Measurements from ENCODE around the gene NAXE.
A peak's percentile ranks its signal among the peaks of the same experiment; 100 is the strongest.
"Not testable (repeated sequence)": the region's sequence is repeated elsewhere in the genome, so short reads cannot be mapped to it uniquely, and the experiment has no call there.

NAXE gene

GRCh38 chr1:156594190-156594589 is 2.6 kb downstream of the NAXE start:
- DNase-seq = no peak

GRCh38 chr1:156595016-156595415 is 3.4 kb downstream of the NAXE start:
- DNase-seq = no peak

GRCh38 chr1:156596426-156596825 is 4.8 kb downstream of the NAXE start:
- no peak for DNase-seq

- DNase-seq = no peak
These were observed 6.5 kb downstream of the NAXE start for GRCh38 chr1:156598125-156598524.

DNA sequence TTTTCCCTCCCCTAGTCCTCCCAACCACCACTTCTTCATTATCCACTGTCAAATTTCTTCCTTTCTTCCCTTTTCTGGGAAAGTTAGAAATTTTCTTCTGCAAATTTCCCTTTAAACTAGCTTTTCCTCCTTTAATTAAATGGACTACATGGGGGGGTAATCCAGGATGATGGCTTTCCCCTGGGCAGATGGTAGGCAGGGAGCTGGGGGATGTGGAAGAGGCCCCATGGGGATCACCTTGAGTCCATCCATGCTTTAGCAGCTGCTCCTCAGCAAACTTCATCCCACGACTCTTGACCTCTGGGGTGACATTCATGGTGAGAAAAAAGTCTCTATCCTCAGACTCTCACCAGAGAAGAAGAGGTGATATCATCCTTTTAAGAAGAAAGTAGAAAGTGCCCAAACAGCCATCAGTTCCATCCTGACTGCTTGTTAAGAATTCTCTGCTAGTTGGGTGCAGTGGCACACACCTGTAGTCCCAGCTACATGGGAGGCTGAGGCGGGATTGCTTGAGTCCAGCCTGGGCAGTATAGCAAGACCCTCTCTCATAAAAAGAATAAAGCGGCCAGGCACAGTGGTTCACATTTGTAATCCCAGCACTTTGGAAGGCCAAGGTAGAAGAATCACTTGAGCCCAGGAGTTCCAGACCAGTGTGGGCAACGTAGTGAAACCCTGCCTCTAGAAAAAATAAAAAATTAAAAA is 7.3 kb downstream of the NAXE start:
- DNase-seq = no peak

GRCh38 chr1:156599811-156600210 is 8.2 kb downstream of the NAXE start:
- no peak for DNase-seq

DNA sequence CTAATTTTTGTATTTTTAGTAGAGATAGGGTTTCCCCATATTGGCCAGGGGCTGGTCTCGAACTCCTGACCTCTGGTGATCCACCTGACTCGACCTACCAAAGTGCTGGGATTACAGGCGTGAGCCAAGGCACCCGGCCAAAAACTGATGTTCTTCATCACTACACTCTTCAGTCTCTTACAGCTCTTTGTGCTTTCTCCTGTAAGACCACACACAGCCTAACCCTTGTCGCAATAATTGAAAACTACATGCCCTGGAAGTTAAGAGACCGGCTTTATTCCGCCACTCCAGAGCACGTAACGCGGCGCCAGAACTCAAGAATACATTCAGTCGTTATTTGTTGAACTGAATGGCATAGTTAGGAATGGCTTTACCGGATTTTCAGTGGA is 9.2 kb downstream of the NAXE start:
- DNase-seq = no peak

- DNase-seq = peak; percentile 62
These were observed 9.7 kb downstream of the NAXE start, which contains the start of gene GPATCH4 for GRCh38 chr1:156601122-156601830. Gene GPATCH4, minus strand, starts transcription at chr1:156601479.

DNA sequence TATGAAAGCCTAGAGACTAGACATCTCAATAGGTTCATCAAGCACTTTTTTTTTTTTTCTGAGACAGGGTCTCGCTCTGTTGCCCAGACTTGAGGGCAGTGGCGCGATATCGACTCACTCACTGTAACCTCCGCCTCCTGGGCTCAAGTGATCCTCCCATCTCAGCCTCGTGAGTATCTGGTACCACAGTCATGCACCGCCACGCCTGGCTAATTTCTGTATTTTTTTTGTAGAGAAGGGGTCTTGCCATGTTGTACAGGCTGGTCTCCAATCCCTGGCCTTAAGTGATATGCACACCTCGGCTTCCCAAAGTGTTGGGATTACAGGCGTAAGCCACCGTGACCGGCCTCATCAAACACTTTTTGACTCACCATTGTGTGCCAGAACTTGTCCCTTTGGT is 10.3 kb downstream of the NAXE start:
- DNase-seq = no peak

GRCh38 chr1:156602557-156602993 is 11.0 kb downstream of the NAXE start:
- DNase-seq = no peak

DNA sequence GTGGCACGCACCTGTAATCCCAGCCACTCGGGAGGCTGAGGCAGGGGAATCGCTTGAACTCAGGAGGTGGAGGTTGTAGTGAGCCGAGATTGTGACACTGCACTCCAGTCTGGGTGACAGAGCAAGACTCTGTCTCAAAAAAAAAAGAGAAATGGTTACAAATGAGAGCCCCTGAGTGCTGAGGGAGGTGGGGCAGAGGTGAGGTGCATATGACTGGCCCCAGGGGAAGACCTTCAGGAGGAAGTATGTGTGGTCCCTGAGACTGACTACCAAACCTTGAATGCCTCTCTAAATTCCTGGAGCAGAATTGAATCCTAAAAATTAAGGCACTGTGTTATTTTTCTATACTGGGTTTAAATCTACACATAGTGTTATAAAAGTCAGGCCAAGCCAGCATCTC is 15.8 kb downstream of the NAXE start:
- not testable (repeated sequence) for DNase-seq

- peak; percentile 58 for DNase-seq
These were observed 16.6 kb downstream of the NAXE start for GRCh38 chr1:156608036-156608674.

DNA sequence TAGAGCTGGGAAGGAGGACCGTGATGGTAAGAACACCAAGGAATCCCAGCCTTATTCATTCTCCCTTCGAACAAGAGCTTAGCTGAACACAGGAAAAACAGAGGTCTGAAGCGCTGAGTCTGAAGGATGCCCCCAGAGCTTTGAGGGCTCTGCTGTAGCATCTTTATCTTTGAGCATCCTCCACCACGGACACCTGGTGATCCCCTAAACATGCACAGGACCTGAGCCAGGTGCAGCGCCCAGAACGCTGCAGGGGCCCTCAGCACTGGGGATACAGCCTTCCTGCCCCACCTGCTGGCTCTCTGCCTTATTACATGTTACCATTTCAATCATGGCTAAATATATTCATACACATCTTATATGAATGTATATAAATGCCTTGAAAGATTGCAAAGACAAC is 17.4 kb downstream of the NAXE start:
- DNase-seq = peak; percentile 61

DNA sequence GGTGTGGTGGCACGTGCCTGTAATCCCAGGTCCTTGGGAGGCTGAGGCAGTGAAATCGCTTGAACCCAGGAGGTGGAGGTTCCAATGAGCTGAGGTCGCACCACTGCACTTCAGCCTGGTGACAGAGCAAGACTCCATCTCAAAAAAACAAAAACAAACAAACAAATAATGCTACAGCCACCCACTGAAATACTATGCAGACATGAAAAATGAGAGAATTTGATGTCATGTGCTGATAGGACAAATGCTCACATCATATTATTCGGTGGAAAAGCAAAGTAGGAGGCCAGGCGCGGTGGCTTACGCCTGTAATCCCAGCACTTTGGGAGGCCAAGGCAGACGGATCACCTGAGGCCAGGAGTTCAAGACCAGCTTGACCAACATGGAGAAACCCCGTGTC is 18.5 kb downstream of the NAXE start:
- DNase-seq = not testable (repeated sequence)

GRCh38 chr1:156612666-156613065 is 21.1 kb downstream of the NAXE start:
- no peak for DNase-seq

DNA sequence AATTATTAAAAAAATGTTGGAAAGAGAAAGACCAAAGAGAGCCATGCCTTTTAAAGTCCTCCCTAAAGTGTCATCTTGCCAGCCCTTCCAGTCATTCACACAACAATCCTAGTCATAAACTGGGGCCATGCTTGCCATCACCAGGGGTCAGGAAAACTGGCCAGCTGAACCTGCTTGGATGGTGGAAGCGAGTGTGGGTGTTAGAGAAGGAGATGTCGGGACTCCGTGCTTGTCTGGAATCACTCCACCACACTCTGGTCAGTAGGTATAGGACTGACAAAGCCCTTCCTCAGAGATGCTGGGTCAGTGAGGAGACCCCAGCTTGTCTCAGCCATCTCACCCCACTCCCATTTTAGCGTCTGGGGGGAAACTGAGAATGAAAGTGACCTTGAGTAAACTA is 24.4 kb downstream of the NAXE start:
- DNase-seq = no peak

- no peak for DNase-seq
These were observed 24.9 kb downstream of the NAXE start for GRCh38 chr1:156616463-156616862.

DNA sequence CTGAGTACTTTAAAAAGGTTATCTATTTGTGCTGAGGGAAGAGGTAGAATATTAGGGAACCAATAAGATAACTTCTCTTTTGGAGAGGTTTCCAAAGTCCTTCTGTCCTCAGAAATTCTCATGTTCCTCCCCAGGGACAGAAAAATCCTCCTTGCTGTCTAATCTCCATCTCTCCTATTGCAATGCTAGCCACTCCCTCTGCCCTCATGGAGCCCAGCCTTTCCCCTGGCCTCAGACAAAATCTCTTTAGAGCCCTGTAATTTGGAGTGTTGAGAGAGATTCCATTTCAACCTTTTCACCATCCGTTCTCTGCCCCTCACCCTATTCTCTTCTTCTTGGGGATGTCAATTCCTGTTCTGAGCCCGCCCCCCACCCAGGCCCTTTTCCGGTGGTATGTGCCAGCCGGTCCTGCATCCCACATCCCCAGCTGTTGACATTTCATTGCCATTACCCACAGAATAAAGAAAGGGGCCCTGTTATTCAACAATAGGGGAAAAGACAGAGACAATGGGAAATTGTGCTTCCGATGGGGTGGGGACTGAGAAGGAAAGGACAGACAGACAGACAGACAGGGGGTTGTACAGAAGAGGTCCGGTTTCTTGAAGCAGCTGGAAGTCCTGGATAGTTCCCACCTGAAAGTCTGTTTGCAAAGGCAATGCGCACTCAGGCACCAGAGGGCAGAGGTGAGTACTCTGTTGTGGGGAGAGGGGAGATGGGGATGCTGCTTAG is 27.4 kb downstream of the NAXE start, which contains the start of gene HAPLN2:
TSS of gene HAPLN2 (plus strand) at position 563 of the 729 bp plus-strand sequence. CDS start 4,076 bp downstream, outside the sequence.
- DNase-seq = peak; percentile 24

DNA sequence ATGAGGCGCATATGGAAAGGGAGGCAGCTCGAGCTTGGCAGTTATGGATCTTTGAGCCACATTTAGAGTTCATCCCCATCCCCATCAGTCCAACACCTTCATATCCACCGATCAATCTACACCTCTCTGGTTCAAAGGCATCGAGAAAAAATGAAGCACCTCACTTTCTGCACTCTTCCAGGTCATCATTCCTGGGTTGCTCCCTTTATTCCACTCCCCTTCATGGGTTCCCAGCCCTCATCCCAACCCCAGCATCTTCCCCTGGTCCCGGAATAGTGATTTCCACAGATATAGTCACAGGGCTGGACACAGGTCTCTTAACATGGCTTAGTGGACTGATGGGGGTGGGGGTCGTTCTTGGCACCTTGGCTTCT is 28.0 kb downstream of the NAXE start:
- DNase-seq = no peak

DNA sequence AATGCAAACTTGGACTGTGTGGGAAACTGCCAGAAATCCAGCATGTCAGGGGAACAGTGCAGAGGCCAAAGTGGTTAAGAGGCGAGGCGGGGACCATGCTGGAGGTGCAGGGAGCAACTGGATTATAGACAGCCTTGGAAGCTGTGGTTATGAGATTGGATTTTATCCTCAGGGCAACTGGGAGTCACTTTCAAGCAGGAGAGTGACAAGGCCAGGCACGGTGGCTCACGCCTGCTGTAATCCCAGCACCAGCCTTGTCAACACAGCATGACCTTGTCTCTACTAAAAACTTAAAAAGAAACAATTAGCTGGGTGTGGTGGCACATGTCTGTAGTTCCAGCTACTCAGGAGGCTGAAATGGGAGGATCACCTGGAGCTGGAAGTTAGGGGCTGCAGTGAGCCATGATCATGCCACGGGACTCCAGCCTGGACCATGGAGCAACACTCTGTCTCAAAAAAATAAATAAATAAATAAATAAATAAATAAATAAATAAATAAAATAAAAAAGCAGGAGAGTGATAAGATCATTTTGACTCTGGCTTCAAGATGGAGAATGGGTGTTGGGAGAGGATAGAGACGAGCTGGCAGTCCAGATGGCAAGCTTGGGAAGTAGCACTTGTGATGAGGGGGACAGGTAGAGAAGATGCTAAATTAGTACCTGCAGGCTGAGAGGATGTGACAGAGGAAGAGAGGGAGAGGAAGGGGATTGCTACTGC is 31.2 kb downstream of the NAXE start:
- no peak for DNase-seq

GRCh38 chr1:156623946-156624813 is 32.6 kb downstream of the NAXE start:
- peak; percentile 41 for DNase-seq
